ENCODE results near the gene CTU1.

Gene CTU1

DNA sequence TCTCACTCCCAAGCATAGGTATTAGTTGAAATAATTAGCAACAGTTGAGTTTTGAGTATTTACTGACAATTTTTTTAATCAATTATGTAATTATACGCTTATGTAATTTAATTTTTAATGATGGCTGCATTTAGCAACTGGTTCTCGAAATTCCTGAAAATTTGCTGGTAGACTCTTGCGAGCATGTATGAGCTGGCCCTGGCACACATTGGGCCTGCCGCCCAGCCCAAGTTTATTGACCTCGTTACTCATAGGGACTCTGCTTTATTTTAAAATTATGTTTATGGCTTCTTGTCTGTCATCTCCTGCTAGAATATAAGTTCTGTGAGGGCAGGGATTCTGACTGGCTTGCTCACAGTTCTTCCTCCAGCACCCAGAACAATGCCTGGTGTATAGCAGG is 32.2 kb downstream of the CTU1 start:
- TF ChIP-seq, protein P1, sequence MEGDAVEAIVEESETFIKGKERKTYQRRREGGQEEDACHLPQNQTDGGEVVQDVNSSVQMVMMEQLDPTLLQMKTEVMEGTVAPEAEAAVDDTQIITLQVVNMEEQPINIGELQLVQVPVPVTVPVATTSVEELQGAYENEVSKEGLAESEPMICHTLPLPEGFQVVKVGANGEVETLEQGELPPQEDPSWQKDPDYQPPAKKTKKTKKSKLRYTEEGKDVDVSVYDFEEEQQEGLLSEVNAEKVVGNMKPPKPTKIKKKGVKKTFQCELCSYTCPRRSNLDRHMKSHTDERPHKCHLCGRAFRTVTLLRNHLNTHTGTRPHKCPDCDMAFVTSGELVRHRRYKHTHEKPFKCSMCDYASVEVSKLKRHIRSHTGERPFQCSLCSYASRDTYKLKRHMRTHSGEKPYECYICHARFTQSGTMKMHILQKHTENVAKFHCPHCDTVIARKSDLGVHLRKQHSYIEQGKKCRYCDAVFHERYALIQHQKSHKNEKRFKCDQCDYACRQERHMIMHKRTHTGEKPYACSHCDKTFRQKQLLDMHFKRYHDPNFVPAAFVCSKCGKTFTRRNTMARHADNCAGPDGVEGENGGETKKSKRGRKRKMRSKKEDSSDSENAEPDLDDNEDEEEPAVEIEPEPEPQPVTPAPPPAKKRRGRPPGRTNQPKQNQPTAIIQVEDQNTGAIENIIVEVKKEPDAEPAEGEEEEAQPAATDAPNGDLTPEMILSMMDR (IDR thresholded peaks at IDR 0.05; ENCODE audit: low read depth, low read length): no peak
- in situ Hi-C loops (cut with HindIII; ENCODE audit: low sequenced_read_pairs): no loop called here
- DNase-seq (ENCODE audit: low read depth, low spot score): no peak
- H3K4me3 ChIP-seq (ENCODE audit: low read depth, low read length): no peak overlapping the region

DNA sequence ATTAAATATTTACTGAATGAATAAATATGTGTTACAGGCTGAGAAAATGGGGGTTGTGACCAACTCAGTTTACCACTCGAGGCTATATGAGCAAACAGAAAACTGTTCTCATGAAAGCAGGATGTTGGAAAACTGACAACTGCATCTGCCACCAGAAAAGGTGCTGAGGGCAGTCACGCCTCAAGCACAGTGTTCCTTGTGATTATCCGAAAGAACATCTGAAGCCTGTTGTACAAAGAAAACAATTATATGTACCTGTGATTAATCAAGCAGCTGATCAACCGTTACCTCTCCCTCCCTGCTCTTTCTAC is 37.2 kb downstream of the CTU1 start:
- in situ Hi-C loops (cut with HindIII; ENCODE audit: low sequenced_read_pairs): no loop called here
- TF ChIP-seq, protein P1 (IDR thresholded peaks at IDR 0.05; ENCODE audit: low read depth, low read length): no peak

DNA sequence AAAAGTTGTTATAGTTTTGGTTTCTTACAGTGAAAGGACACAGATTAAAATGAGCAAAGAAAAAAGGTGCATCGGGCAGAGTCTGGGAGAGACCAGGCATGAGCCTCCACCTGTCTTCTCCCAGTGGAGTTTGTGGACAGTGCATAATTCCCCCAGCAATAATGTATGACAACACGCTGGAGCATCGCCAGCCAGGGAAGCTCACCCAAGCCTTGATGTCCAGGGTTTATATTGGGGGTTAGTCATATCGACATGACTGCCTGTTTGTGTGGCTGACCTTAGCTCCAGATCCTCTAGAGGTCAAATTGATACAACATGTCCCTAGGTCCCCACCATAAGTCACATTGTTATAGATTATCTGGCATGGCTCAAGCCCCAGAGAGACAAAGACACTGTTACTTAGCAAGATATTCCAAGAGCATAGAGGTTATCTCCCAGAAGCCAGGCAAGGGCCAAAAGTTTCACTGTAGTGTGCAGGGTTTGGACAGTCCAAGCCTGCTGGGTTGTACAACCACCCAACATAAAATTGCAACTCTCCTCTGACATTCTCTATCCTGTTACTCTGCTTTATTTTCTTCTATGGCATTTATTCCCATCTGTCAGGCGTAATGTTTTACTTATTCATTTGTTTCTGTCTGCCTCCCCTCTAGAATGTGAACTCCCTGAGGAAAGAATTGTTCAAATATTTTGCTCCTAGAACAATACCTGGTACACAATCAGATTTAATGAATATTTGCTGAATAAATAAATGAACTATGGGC is 37.7 kb downstream of the CTU1 start:
- H3K4me3 ChIP-seq (ENCODE audit: low read depth, low read length): no peak overlapping the region
- in situ Hi-C loops (cut with HindIII; ENCODE audit: low sequenced_read_pairs): no loop called here
- TF ChIP-seq, protein P1 (IDR thresholded peaks at IDR 0.05; ENCODE audit: low read depth, low read length): no peak
- no peak for DNase-seq (ENCODE audit: low read depth, low spot score)

More for the DNA sequence above, 37.2 kb downstream of the CTU1 start:
- H3K4me3 ChIP-seq (ENCODE audit: low read depth, low read length): no peak overlapping the region
- DNase-seq (ENCODE audit: low read depth, low spot score): no peak

DNA sequence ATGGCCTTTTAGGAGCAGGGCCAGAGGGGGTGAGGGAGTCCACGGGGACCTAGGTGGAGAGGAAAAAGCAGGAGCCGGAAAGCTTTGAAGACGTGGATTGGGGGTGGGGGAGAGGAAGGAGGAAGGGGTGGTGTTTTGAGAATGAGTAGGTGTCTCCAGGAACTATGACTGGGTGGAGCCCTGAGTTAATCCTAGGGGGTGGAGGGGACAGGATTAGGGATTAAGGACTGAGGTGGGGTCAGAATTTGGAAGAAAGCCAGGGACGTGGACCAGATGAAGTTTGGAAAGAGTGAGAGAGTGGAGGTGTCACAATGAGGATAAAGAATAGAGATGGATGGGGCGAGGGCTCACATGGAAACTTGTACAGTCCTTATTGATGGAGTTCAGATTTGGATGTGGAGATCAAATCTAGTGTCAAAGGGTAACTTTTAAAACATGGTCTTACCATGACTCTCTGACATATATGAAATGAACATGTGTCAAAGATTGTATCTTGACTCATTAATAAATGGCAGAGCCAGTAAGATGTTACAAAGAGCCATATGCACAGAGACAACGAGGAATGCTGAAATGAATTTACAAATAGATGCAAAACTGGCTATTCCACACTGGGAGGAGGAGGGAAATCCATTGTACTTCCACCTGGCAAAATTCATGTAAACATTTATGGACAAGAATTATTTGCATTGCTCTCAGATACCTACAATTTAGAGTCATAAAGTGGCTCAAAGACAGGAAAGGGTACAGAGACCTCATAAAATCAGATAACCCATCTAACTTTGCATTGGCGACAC is 41.6 kb downstream of the CTU1 start:
- no peak for DNase-seq (ENCODE audit: low read depth, low spot score)
- TF ChIP-seq, protein P1 (IDR thresholded peaks at IDR 0.05; ENCODE audit: low read depth, low read length): no peak
- no peak overlapping the region for H3K4me3 ChIP-seq (ENCODE audit: low read depth, low read length)
- in situ Hi-C loops (cut with HindIII; ENCODE audit: low sequenced_read_pairs): no loop called here

- in situ Hi-C loops (cut with HindIII; ENCODE audit: low sequenced_read_pairs): no loop called here
- DNase-seq (ENCODE audit: low read depth, low spot score): no peak
- TF ChIP-seq, protein P1 (IDR thresholded peaks at IDR 0.05; ENCODE audit: low read depth, low read length): no peak
- H3K4me3 ChIP-seq (ENCODE audit: low read depth, low read length): no peak overlapping the region
Observed at GRCh38 chr19:51065221-51065960, 42.8 kb downstream of the CTU1 start.

GRCh38 chr19:51064534-51065220 is 43.5 kb downstream of the CTU1 start, which contains the start of gene KLK13:
TSS of gene KLK13 (minus strand) at chr19:51065092. CDS start at chr19:51065067, 25 bp downstream.
- no peak for DNase-seq (ENCODE audit: low read depth, low spot score)

More at GRCh38 chr19:51064534-51065220, 43.5 kb downstream of the CTU1 start, which contains the start of gene KLK13:
- in situ Hi-C loops (cut with HindIII; ENCODE audit: low sequenced_read_pairs): no loop called here
- no peak within 1 kb of the TSS for H3K4me3 ChIP-seq (ENCODE audit: low read depth, low read length)
- TF ChIP-seq, protein P1 (IDR thresholded peaks at IDR 0.05; ENCODE audit: low read depth, low read length): no peak
